GM21381 (cell line): ENCODE data around the gene PEAR1.
"Not testable (repeated sequence)": the region's sequence is repeated elsewhere in the genome, so short reads cannot be mapped to it uniquely, and the experiment has no call there.

Source experiments
- ATAC-seq: cut with Tn5 transposase; IDR thresholded peaks from one replicate; pipeline ENCODE4 v1.9.1; 2021; ENCODE audit warnings: mild to moderate bottlenecking, moderate library complexity; ENCODE audit not compliant: unreplicated experiment

Gene PEAR1

DNA sequence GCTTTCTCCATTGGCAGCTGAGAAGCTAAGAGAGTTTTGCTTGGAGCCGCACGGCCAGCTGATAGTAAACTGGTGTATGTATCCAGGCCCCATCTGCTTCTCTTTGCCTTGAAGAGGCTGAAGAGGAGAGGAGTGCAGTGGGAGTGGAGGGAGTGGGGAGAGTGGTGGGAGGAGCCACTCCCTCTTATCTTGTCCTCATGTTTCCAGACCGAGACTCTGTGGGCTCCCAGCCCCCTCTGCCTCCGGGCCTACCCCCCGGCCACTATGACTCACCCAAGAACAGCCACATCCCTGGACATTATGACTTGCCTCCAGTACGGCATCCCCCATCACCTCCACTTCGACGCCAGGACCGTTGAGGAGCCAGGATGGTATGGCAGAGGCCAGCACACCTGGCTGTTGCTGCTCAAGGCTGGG lies 20.9 kb downstream of the PEAR1 start:
- ATAC-seq, result no peak

DNA sequence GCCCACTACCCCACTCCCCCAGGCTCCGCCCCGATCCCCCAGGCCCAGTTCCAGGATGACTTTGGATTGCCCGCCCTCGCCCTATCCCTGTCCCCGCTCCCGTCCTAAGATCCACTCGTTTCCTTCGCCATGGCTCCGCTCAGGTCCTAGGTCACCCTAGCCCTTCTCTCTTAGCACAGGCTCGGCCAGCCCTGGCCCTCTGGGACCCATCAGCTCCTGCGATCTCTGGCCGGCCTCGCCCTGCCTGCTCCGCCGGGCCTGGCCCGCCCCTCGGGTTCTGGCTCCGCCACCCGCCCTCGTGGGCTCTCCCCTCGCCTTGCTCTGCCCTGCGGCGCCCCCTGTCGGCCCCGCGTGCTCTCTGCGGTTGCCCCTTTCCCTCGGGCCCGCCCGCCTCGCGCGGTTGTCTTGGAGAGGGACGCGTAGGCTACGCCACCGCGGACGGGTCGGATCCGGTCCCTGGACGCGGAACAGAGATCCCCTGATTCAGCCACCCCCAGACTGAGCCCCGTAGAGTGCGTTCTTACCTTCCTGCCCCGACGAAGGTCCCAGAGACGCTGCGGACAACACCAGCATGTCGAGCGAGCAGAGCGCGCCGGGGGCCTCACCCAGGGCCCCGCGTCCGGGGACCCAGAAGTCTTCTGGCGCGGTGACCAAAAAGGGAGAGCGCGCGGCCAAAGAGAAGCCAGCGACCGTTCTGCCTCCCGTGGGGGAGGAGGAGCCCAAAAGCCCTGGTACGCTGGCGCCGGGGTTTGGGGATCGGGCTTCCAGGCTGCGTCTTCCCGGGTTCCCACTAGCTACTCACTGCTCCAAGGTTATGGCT lies 26.9 kb downstream of the PEAR1 start, which contains the start of gene LRRC71:
Gene LRRC71 (plus strand): TSS at position 400 of the 820 bp plus-strand sequence. CDS start 172 bp downstream, at position 572.
- ATAC-seq, result no peak

DNA sequence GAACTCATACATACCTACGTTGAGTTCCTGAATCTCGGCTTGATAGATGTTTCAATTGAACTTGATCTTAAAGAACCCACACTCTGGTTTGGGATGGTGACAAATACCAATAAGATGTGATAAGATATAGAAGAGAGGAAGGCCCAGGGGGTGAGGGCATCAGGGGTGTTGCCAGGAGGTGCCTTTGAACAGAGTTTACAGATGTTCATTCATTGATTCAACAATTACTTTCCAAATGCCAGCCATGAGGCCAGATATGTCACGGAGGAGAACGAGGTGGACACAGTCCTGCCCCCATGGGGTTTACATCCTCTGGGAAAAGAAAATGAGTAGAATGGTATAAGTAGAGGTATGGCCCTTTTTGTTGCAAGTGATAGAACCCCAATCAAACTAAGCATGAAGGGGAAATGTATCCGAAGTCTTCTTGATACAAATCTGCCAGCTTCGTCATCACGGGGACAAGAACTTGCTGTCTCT lies 27.6 kb downstream of the PEAR1 start:
- ATAC-seq, result no peak

DNA sequence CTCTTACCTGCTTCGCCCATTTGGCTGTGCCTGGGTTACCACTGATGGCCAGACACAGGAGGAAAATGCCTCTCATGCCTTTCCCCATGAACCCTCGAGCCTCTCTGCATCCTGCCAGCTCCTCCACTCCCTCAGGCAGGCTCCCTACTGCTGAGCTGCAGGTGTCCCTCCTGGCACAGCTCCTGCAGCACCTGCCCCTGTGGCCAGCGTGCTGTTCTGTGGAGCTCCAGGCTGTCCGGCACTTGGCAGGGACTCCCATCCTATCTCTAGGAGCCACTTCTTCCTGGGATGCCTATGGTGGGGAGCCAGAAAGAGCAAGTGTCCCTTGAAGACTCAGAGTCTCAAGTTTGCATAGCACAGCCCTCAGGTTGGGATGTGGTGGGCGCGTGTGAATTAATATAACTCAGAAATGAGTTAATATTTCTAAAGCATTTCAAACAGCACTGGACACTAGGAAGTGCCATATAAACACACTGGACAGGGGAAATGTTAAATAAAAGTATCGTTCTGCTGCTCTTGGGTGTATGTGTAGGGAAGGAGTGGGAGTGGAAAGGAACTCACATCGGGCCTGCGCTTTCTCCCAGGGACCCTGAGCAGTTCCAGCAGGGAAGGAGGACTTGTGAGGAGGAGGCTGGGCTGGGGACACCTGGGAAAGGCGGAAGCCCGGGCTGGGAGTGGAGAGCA lies 29.6 kb downstream of the PEAR1 start:
- no peak for ATAC-seq

DNA sequence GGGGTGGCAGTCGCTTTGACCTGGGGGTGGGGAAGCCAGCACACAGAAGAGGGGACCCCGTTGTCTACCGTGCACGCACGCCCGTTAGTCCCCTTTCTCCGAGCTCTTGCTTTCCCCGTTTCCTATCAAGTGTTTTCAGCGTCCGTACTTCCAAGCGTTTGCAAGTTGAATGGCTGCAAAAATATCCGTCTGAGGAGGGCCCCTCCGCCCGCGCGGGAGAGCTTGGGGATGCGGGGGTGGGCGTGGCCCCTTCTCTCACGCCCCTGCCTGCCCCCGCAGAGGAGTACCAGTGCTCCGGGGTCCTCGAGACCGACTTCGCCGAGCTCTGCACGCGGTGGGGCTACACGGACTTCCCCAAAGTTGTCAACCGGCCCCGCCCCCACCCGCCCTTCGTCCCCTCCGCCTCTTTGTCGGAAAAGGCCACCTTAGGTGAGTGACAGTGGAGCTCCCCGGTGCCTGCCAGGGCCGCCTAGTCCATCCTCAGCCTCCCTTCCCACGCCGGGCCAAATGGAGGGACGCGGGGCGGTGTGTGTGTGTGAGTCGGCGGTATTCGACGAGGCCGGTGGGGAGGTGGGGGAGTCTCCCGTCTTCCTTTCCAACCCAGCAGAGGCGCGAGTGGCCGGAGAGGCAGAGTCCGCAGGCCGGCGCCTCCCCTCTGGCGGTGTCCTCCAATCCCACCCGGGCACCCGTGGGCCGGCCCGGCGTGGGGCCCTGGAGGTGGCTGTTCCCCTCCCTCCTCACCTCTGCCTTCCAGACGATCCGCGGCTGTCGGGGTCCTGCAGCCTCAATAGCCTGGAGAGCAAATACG lies 30.4 kb downstream of the PEAR1 start:
- no peak for ATAC-seq

DNA sequence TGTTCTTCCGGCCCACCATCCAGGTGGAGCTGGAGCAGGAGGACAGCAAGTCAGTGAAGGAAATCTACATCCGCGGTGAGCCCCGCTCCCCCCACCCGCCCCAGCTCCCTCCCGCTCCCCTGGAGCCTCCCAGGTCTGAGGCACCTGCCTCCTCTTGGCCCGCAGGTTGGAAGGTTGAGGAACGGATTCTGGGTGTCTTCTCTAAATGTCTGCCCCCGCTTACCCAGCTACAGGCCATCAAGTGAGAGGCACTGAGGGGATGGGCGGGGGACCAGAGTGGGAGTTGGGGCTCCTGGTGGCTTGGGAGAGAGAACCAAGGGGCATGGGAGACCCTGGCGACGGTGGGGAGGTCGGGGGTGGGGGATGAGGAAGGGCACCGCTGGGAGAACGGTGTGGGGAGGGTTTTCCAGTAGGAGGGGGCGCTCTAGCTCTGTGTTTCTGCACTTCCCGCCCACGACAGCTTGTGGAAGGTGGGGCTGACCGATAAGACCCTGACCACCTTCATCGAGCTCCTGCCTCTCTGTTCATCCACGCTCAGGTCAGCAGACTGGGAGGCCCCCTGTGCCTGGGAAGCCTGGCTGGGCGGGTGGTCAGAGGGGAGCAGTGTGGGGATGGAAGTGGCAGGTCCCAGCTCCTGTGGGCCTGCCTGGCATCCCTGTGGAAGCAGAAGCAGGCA lies 31.1 kb downstream of the PEAR1 start:
- ATAC-seq, result no peak

DNA sequence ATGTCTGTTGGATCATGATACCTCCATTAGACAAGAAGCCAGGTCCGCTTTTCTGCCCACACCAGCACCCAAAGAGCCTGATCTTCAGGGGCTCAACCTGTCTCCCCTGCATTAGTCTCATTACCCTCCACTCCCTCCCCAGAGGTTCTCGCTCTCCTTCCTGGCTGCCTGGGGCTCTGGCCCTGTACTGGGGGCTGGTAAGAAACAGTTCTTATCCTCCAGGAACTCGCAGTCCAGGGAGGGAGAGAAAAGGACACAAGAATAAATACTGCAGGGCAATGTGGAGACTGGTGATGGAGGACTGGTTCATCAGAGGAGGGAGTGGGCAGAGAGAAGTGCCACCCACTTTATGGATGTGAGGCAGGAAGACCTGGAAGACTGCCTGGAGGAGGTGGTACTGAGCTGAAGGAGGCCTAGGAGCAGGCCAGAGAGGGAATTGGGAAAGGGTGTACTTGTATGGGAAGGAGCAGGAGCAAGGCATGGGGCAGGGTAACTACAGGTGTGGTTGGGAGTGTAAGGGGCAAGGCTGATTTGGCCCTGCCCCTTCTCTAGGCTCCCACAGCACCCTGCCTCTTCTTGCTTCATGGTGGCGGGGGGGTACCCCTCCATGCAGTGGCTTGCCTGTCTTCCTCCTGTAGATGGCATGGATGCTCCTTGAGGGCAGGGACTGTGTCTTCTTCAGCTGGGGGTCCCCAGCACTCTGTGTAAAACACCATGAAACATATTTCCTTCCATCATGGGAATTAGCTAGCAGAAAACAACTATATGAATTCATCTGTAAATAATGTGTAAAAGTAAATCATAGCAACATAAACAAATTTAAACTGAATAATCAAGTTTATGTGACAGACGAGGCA lies 31.9 kb downstream of the PEAR1 start:
- ATAC-seq, result no peak

DNA sequence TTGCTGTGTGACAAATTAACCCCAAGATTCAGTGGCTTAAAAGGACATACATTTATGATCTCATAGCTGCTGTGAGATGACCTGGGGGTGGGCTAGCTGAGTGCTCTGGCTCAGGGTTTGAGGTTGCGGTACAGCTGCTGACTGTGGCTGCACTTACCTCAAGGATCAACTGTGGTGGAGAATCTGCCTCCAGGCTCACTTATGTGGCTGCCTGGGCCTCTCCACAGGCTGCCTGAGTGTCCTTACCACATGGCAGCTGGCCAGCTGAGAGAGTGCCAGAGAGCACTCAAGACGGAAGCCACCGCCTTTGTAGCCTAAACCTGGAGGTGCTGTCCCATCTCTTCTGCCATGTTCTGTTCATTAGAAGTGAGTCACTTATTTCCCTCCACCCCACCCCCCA lies 32.7 kb downstream of the PEAR1 start:
- no peak for ATAC-seq

DNA sequence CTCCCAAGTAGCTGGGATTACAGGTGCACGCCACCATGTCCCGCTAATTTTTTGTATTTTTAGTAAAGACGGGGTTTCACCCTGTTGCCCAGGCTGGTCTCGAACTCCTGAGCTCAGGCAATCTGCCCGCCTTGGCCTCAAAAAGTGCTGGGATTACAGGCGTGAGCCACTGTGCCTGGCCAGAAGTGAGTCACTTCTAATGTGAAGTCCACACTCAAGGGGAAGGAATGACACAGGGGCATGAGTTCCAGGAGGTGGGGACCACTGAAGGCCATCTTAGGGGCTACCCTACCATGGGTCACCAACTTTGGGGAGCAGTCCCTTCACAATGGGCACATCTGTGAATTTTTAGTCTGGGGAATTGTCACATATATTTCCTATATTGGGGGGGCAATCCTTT lies 33.2 kb downstream of the PEAR1 start:
- ATAC-seq, result not testable (repeated sequence)

DNA sequence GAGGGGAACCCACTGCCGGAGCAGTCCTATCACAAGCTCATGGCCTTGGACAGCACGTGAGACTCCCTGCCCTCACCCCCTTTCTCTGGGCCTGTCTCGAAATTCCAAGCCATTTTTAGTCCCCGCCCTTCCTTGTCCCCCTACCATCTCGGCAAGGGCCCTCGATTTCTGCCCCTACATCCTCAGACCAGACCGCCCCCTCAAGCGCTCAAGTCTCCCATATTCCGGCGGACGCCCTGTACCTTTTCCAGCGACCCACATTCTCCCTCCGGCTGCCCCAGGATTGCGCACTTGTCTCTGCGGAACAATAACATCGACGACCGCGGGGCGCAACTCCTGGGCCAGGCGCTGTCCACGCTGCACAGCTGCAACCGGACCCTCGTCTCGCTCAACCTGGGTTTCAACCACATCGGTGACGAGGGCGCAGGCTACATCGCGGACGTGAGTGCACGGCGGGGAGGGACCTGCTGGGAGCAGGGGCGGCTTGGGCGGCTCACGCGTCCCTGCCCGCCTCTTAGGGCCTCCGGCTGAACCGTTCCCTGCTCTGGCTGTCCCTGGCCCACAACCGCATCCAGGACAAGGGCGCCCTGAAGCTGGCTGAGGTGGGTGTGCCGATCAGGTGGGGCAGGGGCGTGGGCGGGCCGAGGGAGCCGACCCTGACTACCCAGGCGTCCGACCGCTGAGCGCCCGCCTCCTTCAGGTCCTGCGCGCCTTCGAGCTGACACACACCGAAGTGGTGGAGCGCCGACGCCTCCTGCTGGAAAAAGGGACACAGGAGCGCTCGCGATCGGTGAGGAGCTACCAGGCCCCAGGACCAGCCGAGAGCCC lies 33.9 kb downstream of the PEAR1 start:
- no peak for ATAC-seq

DNA sequence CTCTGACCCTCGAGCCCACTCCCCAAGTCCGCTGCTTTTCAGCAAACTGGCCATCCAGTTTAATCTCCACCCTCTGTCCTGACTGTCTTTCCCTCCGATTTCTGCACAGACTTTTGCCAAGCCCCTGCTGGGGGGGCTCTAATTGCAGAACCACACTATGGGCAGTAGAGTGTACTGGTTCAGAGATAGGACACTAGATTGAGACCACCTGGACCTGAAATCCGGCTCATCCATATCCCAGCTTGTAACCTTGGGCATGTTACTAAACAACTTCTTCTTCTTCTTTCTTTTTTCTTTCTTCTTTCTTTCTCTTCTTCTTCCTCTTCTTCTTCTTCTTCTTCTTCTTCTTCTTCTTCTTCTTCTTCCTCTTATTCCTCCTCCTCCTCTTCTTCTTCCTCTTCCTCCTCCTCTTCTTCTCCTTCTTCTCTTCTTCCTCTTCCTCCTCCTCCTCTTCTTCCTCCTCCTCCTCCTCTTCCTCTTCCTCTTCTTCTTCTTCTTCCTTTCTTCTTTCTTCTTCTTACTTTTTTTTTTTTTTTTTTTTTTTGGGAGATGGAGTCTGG lies 34.6 kb downstream of the PEAR1 start:
- ATAC-seq, result no peak

DNA sequence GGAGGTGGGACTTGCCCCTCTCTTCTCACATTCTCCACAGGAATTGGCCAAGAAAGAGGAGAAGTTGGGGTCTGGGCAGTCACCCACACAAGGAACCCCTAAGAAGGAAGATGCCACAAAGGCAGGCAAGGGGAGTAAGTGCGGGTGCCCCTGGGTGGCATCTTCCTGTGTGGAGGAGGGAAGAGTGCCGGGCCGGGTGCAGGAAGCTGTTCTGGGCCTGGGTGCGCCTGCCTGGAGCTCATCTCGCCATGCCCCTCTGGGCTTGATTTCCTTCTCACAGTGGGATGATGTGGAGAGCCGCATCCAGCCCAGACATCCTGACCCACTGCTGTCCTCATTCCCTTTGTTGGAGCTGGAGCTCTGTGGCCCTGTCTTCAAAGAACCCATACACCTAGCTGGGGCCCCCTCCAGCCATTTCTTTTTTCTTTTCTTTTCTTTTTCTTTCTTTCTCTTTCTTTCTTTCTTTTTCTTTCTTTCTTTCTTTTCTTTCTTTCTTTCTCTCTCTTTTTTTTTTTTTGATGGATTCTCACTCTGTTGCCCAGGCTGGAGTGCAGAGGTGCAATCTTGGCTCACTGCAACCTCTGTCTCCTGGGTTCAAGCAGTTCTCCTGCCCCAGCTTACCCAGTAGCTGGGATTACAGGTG lies 36.2 kb downstream of the PEAR1 start:
- ATAC-seq, result no peak

DNA sequence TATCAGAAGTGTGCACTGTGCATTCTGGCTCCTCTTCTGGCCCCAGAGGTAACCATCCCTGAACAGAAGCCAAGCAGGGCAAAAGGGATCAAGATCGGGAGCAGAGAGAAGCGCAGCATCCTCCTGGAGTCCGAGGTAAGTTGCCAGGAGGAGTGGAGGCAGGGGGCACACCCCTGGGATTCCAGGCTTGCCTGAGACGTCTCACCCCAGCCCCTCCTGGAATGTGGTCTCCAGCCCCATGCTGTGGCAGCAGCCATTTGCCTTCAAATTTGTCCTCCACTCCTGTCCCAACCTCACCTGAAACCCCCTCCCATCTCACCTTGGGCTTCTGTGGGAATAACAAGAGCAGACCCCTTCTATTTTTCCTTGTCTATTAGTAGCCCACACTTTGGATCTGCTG lies 37.0 kb downstream of the PEAR1 start:
- ATAC-seq, result no peak

DNA sequence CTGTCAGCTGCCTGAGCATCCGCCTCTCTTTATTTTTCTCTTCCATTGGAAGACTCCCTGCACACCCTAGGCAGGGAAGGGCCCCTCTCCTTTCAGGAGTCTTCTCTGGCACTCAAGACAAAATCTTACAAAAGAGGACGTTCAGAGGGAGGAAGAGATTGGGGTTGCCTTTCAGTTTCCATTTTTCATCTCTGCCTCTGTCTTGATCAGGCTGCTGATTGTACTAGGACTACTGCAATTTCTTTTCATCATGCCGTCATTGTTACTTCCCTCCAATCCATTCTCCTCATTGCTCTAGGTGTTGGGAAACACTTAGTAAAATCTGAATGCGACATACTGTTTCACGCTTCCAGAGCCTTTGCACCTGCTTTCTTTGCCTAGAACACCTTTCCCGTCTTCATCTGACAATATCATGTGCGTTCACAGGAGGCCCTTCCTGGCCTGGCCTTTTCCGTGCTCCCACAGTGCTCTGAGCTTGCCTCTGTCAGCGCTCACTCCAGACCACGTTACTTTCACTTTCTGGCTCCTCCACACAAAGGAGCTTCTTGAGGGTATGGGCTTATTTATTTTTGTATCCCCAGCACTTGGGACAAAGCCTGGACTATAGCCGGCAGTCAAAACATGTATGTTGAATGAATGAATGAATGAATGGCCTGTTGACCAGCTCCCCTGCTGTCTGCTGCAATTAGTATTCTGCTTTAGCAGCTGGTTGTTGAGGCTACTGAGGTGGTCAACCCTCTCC lies 37.9 kb downstream of the PEAR1 start:
- ATAC-seq, result no peak

DNA sequence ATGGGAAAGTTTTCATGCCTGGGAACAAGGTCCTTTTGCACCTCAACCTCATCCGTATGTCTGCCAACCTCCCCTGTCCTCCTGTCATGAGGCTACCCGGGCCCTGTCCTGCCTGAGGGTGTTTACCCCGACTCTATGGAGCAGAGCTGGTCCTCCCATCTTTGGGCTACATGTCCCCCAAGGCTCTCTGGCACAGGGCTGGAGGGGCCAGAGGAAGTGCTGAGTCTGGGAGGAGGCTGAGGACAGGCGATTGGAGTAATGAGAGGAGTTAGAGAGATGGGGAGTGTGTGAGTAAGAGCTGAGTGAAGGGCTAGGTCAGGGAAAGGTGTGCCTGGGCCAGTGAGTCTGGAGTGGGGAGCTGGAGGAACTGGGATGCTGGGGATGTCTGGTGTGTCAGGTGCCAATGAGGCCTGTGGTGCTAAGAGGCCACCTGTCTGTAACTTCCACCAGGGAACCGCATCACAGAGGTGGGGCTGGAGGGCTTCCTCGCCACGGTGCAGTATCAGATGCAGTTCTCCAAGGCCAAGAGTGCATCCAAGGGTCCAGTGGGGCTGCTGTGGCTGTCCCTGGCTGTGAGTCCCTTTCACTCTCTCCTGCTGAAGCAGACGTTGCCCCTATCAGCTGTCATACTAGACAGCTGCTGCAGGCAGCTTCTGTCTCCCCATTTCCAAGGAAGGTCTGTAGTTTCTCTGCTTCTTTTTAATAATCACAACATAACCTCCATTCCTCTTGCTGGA lies 38.6 kb downstream of the PEAR1 start:
- ATAC-seq, result no peak

DNA sequence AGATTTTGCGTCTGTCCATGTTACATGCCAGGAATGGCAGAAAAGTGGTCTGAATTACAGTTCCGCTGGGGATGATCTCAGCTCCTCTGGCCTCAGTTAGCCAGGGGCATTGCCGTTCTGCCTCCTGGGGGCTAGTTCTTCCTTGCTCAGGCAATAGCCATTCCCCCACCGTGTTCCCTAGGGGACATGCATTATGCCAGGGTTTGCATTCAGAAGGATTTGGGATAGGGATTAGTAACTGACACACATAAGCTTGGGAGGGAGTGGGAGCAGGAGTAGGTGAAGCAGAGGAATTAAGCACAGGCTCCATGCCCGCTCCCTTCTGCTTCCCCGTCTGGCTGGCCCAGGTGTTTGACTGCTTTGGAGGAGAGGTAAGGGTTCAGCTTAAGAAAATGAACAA lies 39.6 kb downstream of the PEAR1 start:
- ATAC-seq, result no peak
